HG02884 (cell line): ENCODE results near the gene SLC16A12.
A peak's percentile ranks its signal among the peaks of the same experiment; 100 is the strongest.
"Not testable (repeated sequence)": the region's sequence is repeated elsewhere in the genome, so short reads cannot be mapped to it uniquely, and the experiment has no call there.

Source experiments
- ATAC-seq: cut with Tn5 transposase; IDR thresholded peaks from one replicate; pipeline ENCODE4 v1.9.1; 2021; ENCODE audit warnings: mild to moderate bottlenecking, moderate library complexity; ENCODE audit not compliant: unreplicated experiment

Gene SLC16A12

DNA sequence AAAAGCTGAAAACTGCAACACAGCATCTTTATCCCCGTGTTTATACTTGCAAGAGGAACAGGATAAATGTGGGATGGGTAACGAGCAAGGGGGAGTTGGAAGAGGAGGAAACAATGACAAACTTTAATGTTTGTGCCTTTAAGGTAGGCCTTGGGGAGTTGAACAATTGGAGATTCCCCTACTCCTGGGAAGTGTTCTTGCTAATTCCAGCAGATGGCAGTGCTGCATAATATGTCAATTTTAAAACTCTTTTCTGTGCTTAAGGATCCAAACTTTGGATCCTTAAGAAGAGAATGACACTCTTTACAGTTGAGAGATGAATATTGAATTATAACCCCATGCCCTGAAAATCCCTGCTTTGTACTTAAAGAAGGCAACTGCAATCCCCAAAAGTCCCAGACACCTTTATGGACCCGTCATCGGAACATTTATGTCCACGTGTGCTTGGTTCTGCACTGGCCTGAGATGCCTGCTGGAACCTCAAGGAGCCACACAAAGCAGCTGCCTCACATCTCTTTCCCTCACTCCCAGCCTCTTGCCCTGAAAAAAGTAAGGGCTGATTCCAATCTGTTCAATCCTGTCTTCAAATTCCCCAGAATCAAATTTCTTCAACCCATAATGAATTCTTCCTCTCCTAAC lies 109.0 kb downstream of the SLC16A12 start:
- no peak for ATAC-seq

DNA sequence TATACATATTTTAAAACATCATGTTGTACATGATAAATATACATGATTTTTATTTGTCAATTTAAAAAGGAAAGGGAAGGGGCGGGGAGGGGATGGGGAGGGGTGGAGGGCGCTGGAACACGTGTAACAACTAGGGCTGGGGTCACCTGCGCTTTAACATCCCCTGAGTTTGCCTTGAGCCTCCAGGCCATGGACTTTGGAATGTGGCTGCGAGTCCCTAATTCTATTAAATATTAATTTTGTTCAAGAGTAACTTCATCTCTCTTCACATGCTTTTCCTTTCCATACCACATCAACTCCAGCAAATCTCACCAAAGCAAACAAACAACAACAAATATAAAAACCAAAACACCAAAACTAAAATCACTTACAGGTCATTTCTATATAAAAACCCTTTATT lies 110.4 kb downstream of the SLC16A12 start:
- no peak for ATAC-seq

DNA sequence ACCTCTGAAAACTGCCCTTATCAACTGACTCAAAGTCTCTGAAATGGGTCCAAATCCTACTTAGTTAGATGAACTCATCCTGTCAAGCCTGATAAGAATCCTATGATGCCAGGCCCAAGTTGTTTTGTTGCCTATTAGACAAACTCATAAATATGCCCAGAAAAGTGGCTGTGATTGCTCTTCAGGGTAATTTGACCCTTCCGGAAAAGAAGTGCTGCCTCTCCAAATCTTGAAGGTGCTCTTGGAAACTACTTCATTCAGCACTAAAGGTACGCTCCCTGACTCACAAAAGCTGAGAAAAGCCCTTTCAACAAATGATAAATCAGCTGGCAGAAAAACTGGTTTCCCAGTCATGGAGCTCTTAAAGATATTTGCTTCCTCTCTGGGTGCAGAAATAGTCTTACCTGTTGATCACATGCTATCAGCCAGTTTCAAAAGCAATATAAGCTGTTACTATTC lies 114.3 kb downstream of the SLC16A12 start:
- ATAC-seq, result no peak

DNA sequence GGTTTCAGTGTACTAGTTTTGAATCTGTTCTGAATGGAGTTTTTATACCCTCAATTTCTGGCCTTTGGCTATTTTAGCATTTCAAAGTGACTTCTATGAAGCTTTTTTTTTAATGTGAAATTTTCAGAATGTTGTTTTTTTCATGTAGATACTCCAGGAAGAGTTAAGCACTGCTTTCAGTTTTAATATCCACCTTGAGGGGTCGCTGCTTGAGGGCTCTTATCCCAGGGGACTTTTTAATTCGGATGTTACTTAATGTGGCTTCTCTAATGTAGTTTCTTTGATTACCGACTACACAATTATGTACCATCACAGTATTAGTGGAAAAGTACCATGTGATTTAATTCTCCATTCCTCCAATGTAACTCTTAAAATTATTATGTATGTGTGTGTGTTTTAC lies 115.8 kb downstream of the SLC16A12 start:
- no peak for ATAC-seq

DNA sequence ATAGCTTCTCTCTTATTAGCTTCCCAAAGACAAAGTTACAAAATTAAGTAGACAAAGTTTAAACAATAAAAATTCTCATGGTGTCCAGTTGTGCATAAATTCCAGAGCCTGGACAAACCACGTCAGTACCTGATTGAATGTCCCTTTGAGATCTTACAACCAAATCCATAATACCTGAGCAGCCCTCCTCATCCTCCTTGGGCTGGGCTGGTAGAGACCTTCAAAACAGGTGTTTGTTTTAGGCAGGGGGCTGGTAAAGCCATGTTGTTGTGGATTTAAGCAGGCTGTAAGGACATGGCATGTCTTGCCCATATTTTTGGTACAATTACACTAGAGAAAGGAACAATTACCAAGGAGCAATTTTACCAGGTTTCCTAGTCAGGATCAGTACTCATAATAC lies 118.9 kb downstream of the SLC16A12 start:
- no peak for ATAC-seq

DNA sequence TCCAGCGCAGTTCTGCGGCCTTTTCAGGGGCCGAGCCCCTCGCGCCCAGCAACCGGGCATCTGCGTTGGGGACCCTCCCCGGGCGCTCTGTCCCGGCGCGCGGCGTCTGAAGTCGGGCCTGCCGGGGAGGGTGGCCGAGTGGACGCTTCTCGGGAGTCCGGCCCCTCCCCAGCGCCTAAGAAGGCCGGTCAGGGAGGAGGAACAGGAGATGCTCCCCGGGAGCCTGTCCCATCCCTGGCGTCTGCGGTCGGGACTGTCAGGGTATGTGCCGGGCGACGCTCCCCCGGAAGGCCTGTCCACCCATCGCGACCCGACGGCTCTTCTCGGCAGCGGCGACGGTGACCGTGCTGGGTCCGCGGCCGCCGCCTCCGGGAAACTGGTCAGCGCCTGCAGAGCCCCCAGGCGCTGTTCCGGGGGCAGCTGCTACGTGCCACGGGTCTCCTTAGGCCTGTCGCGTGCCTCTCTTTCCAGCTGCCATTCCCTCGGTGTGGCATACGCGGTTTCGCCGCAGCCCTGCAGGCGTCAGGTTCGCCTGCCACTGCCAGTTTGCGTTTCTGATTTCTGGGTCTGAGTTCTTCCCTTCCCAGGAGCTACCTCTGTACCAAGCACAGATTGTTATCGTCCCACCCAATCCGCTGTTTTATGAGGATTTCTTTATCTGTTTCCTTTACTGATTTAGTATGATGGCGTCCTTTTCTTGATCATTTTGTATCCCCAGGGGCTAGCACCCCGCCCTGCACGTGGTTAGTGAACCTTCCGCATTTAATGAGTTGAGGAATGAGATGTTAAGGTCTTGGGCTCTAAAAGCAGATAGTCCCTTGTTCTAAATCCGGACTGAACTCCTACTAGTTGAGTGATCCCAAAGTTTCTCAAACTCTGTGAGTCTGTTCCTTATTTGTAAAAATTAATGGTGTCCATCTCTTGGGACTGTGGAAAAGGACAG lies 120.2 kb downstream of the SLC16A12 start:
- peak; percentile 25 for ATAC-seq

DNA sequence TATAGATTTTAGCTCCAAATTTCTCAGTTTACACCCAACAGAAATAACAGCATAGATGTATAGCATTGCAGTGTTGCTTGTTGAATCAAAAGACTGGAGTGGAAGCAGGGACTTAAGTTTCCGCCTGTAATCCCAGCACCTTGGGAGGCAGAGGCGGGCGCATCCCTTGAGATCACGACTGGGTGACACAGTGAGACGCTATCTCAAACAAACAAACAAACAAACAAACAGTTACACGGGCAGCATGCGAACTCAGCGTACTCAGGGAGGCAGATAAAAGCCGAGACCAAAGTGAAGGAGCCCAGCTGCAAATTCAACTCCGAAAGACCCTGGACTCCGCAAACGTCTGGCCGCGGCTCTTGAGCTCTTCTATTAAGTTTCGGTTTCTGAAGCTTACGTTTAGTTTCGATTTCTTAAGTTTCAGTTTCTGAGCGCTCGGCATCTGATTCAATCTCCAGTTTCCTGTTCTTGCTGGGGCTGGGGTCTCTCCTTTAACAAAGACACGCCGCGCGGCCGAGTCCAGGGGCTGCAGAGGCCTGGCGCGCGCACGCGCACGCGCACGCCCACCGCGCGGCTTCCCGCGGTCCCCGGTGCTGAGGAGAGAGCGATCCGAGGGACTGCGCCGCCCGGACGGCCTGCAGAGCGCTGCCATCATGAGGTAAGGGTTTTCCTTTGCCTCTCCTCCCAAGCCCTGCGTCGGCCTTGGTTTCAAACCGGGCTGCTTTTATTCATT lies 121.1 kb downstream of the SLC16A12 start, which contains the start of gene IFIT5:
TSS of gene IFIT5 (plus strand) at position 423 of the 733 bp plus-strand sequence. CDS start at position 654, 231 bp downstream.
- ATAC-seq, result peak; percentile 74

DNA sequence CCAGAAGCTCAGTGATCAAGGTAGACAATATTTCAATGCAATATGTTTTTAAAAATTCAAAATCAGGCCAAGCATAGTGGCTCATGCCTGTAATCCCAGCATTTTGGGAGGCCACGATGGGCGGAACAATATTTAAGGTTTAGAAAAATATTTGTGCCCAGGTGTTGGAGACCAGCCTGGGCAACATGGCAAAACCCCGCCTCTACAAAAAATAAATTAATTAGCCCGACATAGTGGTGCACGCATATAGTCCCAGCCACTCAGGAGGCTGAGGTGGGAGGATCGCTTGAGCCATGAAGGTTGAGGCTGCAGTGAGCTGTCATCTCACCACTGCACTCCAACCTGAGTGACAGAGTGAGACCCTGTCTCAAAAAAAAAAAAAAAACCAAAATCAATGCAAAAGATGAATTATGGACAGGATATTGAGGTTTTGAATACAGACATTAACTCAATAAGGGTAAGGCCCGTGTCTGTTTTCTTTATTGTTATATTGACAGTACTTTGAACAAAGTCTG lies 121.9 kb downstream of the SLC16A12 start:
- no peak for ATAC-seq

DNA sequence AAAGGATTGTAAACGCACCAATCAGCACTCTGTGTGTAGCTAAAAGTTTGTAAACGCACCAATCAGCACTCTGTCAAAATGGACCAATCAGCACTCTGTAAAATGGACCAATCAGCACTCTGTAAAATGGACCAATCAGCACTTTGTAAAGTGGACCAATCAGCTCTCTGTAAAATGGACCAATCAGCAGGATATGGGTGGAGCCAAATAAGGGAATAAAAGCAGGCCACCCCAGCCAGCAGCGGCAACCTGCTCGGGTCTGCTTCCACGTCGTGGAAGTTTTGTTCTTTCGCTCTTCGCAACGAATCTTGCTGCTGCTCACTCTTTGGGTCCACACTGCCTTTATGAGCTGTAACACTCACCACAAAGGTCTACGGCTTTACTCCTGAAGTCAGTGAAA lies 123.1 kb downstream of the SLC16A12 start:
- ATAC-seq, result not testable (repeated sequence)

DNA sequence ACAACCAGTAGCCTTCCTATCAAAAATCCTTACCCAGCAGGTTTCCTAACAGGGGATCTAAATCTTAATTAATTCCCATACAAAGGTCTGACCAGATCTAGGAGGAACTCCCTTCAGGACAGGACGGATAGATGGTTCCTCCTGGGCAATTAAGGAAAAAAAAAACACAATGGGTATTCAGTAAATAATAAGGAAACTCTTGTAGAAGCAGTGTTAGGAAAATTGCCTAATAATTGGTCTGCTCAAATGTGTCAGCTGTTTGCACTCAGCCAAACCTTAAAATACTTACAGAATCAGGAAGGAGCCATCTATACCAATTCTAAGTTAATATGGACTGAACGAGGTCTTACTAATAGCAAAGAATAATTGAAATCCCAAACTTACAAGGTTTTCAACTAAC lies 124.3 kb downstream of the SLC16A12 start:
- ATAC-seq, result not testable (repeated sequence)

DNA sequence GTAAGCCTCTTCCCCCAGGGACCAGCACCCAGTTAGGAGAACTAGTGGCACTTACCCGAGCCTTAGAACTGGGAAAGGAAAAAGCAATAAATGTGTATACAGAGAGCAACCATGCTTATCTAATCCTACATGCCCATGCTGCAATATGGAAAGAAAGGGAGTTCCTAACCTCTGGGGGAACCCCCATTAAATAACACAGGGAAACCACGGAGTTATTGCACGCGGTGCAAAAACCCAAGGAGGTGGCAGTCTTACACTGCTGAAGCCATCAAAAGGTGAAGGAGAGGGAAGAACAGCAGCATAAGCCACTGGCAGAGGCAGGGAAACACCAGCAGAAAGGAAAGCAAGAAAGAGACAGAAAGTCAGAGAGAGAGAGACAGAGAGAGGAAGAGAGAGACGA lies 124.8 kb downstream of the SLC16A12 start:
- not testable (repeated sequence) for ATAC-seq

DNA sequence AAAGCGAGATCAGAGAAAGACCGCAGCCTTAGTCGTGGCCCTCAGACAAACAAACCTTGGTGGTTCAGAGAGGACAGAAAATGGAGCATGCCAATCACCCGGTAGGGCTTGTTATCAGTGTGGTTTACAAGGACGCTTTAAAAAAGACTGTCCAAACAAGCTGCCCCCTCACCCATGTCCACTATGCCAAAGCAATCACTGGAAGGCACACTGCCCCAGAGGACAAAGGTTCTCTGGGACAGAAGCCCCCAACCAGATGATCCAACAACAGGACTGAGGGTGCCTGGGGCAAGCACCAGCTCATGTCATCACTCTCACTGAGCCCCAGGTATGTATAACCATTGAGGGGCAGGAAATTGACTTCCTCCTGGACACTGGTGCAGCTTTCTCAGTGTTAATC lies 126.1 kb downstream of the SLC16A12 start:
- ATAC-seq, result not testable (repeated sequence)

DNA sequence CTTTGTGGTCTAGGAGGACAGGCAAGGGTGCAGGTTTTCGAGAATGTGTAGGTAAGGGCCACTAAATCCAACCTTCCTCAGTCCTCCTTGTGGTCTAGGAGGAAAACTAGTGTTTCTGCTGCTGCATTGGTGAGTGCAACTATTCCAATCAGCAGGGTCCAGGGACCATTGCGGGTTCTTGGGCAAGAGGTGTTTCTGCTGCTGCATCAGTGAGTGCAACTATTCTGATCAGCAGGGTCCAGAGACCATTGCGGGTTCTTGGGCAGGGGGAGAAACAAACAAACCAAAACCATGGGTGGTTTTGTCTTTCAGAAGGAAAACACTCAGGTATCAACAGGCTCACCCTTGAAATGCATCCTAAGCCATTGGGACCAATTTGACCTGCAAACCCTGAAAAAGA lies 127.6 kb downstream of the SLC16A12 start:
- not testable (repeated sequence) for ATAC-seq

DNA sequence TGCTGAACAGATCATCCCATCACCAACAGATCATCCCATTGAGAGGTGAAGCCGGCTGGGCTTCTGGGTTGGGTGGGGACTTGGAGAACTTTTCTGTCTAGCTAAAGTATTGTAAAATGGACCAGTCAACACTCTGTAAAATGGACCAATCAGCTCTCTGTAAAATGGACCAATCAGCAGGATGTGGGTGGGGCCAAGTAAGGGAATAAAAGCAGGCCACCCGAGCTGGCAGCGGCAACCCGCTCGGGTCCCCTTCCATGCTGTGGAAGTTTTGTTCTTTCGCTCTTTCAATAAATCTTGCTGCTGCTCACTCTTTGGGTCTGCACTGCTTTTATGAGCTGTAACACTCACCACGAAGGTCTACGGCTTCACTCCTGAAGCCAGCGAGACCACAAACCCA lies 129.2 kb downstream of the SLC16A12 start:
- ATAC-seq, result not testable (repeated sequence)

DNA sequence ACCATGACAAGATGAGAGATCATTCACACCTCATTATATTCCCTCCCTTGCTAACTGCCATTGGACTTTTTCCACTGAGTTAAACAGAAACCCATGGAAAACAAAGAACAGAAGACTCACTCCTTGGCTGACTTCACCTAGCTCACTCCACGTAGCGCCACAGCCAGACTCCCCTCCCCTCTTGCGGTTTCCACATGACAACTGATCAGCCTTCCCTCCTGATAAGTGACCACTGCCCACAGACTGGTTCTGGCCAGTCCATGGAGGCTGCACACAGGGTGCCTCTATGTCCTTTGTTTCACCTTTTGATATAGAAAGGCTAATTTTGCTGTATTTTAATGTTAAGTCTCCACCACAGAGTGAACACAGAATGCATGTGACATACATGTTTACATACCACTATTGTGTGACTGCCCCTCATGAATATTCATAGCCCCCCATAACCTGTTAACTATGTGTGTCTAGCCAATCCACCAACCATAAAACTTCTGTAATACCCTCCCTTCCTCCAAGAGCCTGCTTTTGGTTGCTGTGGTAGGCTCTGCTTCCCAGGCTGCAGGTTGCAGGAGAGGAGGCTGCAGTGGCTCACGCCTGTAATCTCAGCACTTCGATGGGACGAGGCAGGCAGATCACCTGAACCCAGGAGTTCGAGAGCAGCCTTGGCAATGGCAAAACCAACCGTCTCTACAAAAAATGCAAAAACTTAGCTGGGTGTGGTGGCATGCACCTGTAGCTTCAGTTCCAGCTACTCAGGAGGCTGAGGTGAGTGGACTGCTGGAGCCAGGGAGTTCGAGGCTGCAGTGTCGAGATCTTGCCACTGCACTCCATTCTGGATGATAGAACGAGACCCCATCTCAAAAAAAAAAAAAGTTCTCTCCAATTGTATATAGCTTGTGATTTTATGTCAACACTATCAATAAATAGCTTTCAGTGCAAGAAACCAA lies 131.0 kb downstream of the SLC16A12 start:
- no peak for ATAC-seq

DNA sequence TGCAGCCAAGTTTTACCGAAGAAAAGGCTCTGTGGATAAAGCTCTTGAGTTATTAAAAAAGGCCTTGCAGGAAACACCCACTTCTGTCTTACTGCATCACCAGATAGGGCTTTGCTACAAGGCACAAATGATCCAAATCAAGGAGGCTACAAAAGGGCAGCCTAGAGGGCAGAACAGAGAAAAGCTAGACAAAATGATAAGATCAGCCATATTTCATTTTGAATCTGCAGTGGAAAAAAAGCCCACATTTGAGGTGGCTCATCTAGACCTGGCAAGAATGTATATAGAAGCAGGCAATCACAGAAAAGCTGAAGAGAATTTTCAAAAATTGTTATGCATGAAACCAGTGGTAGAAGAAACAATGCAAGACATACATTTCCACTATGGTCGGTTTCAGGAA lies 132.4 kb downstream of the SLC16A12 start:
- no peak for ATAC-seq

DNA sequence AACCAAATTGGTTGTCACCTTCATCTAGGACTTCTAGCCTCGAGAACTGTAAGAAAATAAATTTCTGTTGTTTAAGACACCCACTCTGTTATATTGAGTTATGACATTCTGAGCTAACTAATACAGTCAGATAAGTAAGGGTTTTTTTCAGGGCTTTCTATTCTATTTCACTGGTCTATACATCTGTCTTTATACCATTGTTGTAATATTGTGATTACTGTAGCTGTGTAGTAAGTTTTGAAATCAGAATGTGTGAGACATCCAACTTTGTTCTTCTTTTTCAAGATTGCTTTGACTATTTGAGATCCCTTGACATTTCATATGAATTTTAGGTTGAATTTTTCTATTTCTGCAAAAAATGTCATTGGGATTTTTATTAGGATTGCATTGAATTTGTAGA lies 135.4 kb downstream of the SLC16A12 start:
- no peak for ATAC-seq

DNA sequence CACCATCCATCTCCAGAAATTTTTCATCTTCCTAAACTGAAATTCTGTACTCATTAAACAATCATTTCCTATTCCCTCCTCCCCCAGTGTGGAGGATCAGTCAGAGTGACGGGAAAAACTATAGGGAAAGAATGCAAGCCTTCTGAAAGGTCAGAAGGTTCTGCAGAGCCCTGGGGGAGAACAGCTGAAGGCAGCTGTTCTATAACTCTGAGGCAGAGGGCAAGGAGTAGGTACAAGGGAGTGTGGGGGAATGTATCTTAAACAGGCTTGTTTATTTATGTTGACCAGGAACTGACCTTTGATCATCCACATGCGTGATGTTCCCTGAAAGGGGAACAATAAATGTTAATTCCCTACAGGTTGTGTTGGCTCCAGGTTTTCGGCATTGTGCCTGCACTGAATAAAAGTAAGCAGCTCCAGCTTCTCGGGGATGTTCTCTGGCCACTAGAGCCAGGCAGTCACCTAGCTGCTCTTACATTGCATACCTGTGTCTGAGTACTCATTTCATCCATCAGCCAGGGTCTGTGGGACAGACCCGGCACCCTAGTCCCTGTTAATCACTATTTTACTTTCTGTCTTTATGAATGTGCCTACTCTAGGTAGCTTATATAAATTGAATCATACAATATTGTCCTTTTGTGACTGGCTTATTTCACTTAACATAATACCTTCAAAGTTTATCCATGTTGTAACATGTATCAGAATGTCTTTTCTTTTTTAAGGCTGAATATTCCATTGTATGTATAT lies 137.2 kb downstream of the SLC16A12 start:
- no peak for ATAC-seq

DNA sequence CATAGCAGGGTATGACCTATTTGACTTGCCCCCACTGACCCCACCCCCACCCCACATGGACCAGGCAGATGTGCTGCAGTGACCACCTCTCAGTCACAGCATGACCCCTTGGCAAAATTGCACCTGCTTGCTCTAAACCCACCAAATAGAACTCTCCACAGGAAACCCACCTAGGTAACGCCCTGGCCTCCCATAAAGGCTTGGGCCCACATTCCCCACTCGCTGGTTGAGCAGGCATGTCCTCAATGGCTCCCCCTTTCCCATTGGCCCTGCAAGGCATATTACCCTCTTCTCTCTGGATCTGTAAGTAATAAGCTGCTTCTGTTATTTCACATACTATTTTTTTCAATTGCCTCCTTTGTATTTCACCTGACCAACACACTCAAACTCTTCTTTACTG lies 140.3 kb downstream of the SLC16A12 start:
- ATAC-seq, result no peak
